NCI-H2227 (cell line): ENCODE measurements around the gene RECQL5.
"Not testable (repeated sequence)": the region's sequence is repeated elsewhere in the genome, so short reads cannot be mapped to it uniquely, and the experiment has no call there.

ENCODE experiments used
- DNase-seq: peaks from one replicate; lab custom pipeline; 2025; ENCODE audit not compliant: unreplicated experiment; lab: John Stamatoyannopoulos, UW

The RECQL5 gene

GRCh38 chr17:75595284-75595919 is 71.6 kb downstream of the RECQL5 start:
- no peak for DNase-seq

GRCh38 chr17:75594499-75595283 is 72.3 kb downstream of the RECQL5 start:
- no peak for DNase-seq

GRCh38 chr17:75593430-75593829 is 73.5 kb downstream of the RECQL5 start:
- DNase-seq = not testable (repeated sequence)

GRCh38 chr17:75592348-75593020 is 74.5 kb downstream of the RECQL5 start:
- DNase-seq = no peak

- DNase-seq = no peak
These were observed 75.1 kb downstream of the RECQL5 start for GRCh38 chr17:75591722-75592302.

GRCh38 chr17:75590849-75591721 is 75.9 kb downstream of the RECQL5 start:
- no peak for DNase-seq

GRCh38 chr17:75590314-75590761 is 76.6 kb downstream of the RECQL5 start:
- DNase-seq = no peak

- DNase-seq = peak; percentile 28
These were observed 77.0 kb downstream of the RECQL5 start for GRCh38 chr17:75589919-75590303.

- peak; percentile 94 for DNase-seq
These were observed 77.7 kb downstream of the RECQL5 start for GRCh38 chr17:75589012-75589918.

GRCh38 chr17:75588596-75589011 is 78.3 kb downstream of the RECQL5 start:
- no peak for DNase-seq

- no peak for DNase-seq
These were observed 79.0 kb downstream of the RECQL5 start, which contains the start of gene MYO15B for GRCh38 chr17:75587675-75588595. Gene MYO15B (plus strand): TSS chr17:75587800. CDS start chr17:75588058, 258 bp downstream.

GRCh38 chr17:75584849-75585175 is 82.1 kb downstream of the RECQL5 start:
- no peak for DNase-seq

GRCh38 chr17:75583197-75583596 is 83.8 kb downstream of the RECQL5 start:
- not testable (repeated sequence) for DNase-seq

GRCh38 chr17:75581121-75581725 is 85.7 kb downstream of the RECQL5 start:
- not testable (repeated sequence) for DNase-seq
